Activated CD4-positive, alpha-beta T cell treated with anti-CD3 and anti-CD28 coated beads for 36 hours (primary cell): Measurements from ENCODE around the gene BOLA3. TPM values are rescaled to one million over a fixed set of nuclear protein-coding genes. Genes with fewer than 3 reads are reported as not detected.
"Not testable (repeated sequence)": the region's sequence is repeated elsewhere in the genome, so short reads cannot be mapped to it uniquely, and the experiment has no call there.

Experiments
- ATAC-seq: fragments of 200-7000 bp; cut with Tn5 transposase; one replicate; pipeline ENCODE4 v1.10.0; 2021; ENCODE audit warnings: mild to moderate bottlenecking, moderate library complexity
- CTCF ChIA-PET: fragments of 350-600 bp; sonication (Branson Sonifier 250); formaldehyde crosslinking; loops from one replicate; lab custom pipeline; 2021; ENCODE audit warnings: antibody characterized with exemption; lab: Charles Lee
- POLR2A ChIA-PET: fragments of 350-600 bp; sonication (Branson Sonifier 250); formaldehyde crosslinking; loops from one replicate; lab custom pipeline; 2021; ENCODE audit warnings: antibody characterized with exemption, inconsistent platforms; lab: Charles Lee
- DNase-seq: peaks from one replicate; pipeline ENCODE4 v3.0.0-alpha.2; 2020
- H3K27ac Mint-ChIP-seq: one replicate; pipeline ENCODE4 v1.8.0; 2021; ENCODE audit warnings: mixed read lengths
- H3K27me3 Mint-ChIP-seq: one replicate; pipeline ENCODE4 v1.8.0; 2021; ENCODE audit warnings: mixed read lengths
- H3K36me3 Mint-ChIP-seq: one replicate; pipeline ENCODE4 v1.8.0; 2021; ENCODE audit warnings: low read depth, mixed read lengths
- H3K4me1 Mint-ChIP-seq: one replicate; pipeline ENCODE4 v1.8.0; 2021; ENCODE audit warnings: mixed read lengths
- H3K4me3 Mint-ChIP-seq: one replicate; pipeline ENCODE4 v1.8.0; 2021; ENCODE audit warnings: mild to moderate bottlenecking, moderate library complexity, mixed read lengths
- H3K9me3 Mint-ChIP-seq: one replicate; pipeline ENCODE4 v1.8.0; 2021; ENCODE audit warnings: low read depth, mixed read lengths
- intact Hi-C, 2 experiments: fragments of 100-400 bp; cut with DNase I in 1 of 2; cut with micrococcal nuclease in 1 of 2; formaldehyde crosslinking; loops; one replicate each; pipeline versions ENCODE4 v1.14.2 to v1.15.1; 2022 to 2024; cut with DNase I, micrococcal nuclease
- total RNA-seq, 2 experiments: library from RNA; stranded (reverse); gene quantifications; one replicate each; pipeline ENCODE4 v1.2.3, GENCODE V29; 2021

Gene BOLA3
- 100 to 1,000 TPM; 119 to 130 TPM for total RNA-seq

GRCh38 chr2:74147727-74148456, at the start of gene BOLA3:
TSS of gene BOLA3 (minus strand) at chr2:74147912. CDS start at chr2:74147874, 38 bp downstream.
- no peak within 1 kb of the TSS for H3K27ac Mint-ChIP-seq
- H3K4me1 Mint-ChIP-seq, result peaks cover 5% of the 10 kb centered on the region
- ATAC-seq (peak; percentile 94), DNase-seq (peak; percentile 94)
- no peaks in the 10 kb centered on the region for H3K27me3 Mint-ChIP-seq
- H3K9me3 Mint-ChIP-seq, result no peaks in the 10 kb centered on the region
- intact Hi-C loops, result loop anchor here (1.0 to 10.0 kb wide), 16 partner anchors 28 to 411 kb away; partner anchors contain the start of genes MOB1A (in 2 of the 2), MTHFD2 (in 2 of the 2), STAMBP (in 2 of the 2) and DGUOK (in 1 of the 2)
- ChIA-PET CTCF (interaction anchor here (0.6 to 11.2 kb wide), 23 partner anchors 10 to 368 kb away, joined by 3 to 155 read pairs (median 3); partner anchors contain the start of genes DUSP11, MOB1A and STAMBP), POLR2A (interaction anchor here (0.5 to 1.1 kb wide), 5 partner anchors 15 to 409 kb away, joined by 3 to 6 read pairs (median 3); partner anchors contain the start of gene MOB1A)
- H3K36me3 Mint-ChIP-seq, result peaks cover 8% of the 10 kb centered on the region
- no peak within 1 kb of the TSS for H3K4me3 Mint-ChIP-seq

- ATAC-seq, result no peak
- intact Hi-C loops, result loop anchor here (5.0 kb wide), 2 partner anchors 270 to 640 kb away; partner anchors contain the start of gene DGUOK (in 1 of the 2)
- no peak overlapping the region for H3K4me3 Mint-ChIP-seq
- H3K36me3 Mint-ChIP-seq, result peaks cover 31% of the 10 kb centered on the region
- ChIA-PET CTCF (interaction anchor here (0.6 to 1.1 kb wide), 4 partner anchors 15 to 139 kb away, joined by 3 to 6 read pairs (median 5); partner anchors contain the start of gene MOB1A), POLR2A (interaction anchor here (1.0 kb wide), 1 partner anchor 18 kb away, joined by 5 read pairs; the partner anchor contains the start of gene MOB1A)
- peaks cover 29% of the 10 kb centered on the region for H3K4me1 Mint-ChIP-seq
- no peak for DNase-seq
- H3K27me3 Mint-ChIP-seq, result peaks cover 2% of the 10 kb centered on the region
- peak overlapping the region; percentile 31 for H3K27ac Mint-ChIP-seq
- no peaks in the 10 kb centered on the region for H3K9me3 Mint-ChIP-seq
These were observed 49.3 kb upstream of the BOLA3 start for GRCh38 chr2:74197049-74197448.

GRCh38 chr2:74194799-74195198, 47.1 kb upstream of the BOLA3 start:
- Mint-ChIP-seq H3K4me1 (peaks cover 13% of the 10 kb centered on the region), H3K27me3 (peaks cover 3% of the 10 kb centered on the region), H3K27ac (no peak overlapping the region), H3K36me3 (peaks cover 11% of the 10 kb centered on the region), H3K9me3 (no peaks in the 10 kb centered on the region), H3K4me3 (no peak overlapping the region)
- POLR2A ChIA-PET, result no interaction called here
- intact Hi-C loops, result loop anchor here (5.0 kb wide), 2 partner anchors 267 to 643 kb away; partner anchors contain the start of gene DGUOK (in 1 of the 2)
- DNase-seq (no peak), ATAC-seq (no peak)
- CTCF ChIA-PET, result no interaction called here

- Mint-ChIP-seq H3K4me3 (no peak overlapping the region), H3K27ac (no peak overlapping the region), H3K9me3 (no peaks in the 10 kb centered on the region), H3K4me1 (peaks cover 3% of the 10 kb centered on the region), H3K27me3 (peaks cover 3% of the 10 kb centered on the region), H3K36me3 (no peaks in the 10 kb centered on the region)
- ChIA-PET POLR2A (interaction anchor here (1.4 to 1.7 kb wide), 2 partner anchors 13 to 25 kb away, joined by 4 read pairs; partner anchors contain the start of gene MOB1A), CTCF (interaction anchor here (0.6 to 1.7 kb wide), 5 partner anchors 10 to 253 kb away, joined by 3 to 6 read pairs (median 3); partner anchors contain the start of gene MOB1A)
- no peak for ATAC-seq
- DNase-seq, result no peak
- intact Hi-C loops, result no loop called here
These were observed 44.1 kb upstream of the BOLA3 start for GRCh38 chr2:74191596-74192380.

GRCh38 chr2:74188696-74189095, 41.0 kb upstream of the BOLA3 start:
- no peak for ATAC-seq
- no peaks in the 10 kb centered on the region for H3K9me3 Mint-ChIP-seq
- ChIA-PET POLR2A (no interaction called here), CTCF (no interaction called here)
- no peak overlapping the region for H3K4me3 Mint-ChIP-seq
- H3K4me1 Mint-ChIP-seq, result peaks cover 17% of the 10 kb centered on the region
- H3K27ac Mint-ChIP-seq, result no peak overlapping the region
- peaks cover 3% of the 10 kb centered on the region for H3K27me3 Mint-ChIP-seq
- H3K36me3 Mint-ChIP-seq, result no peaks in the 10 kb centered on the region
- intact Hi-C loops, result no loop called here
- DNase-seq, result no peak

- DNase-seq (no peak), ATAC-seq (no peak)
- Mint-ChIP-seq H3K27ac (no peak overlapping the region), H3K27me3 (peaks cover 3% of the 10 kb centered on the region), H3K36me3 (no peaks in the 10 kb centered on the region), H3K4me1 (peaks cover 17% of the 10 kb centered on the region), H3K9me3 (no peaks in the 10 kb centered on the region), H3K4me3 (no peak overlapping the region)
- ChIA-PET POLR2A (no interaction called here), CTCF (no interaction called here)
- intact Hi-C loops, result no loop called here
These were observed 40.4 kb upstream of the BOLA3 start for GRCh38 chr2:74188018-74188601.

GRCh38 chr2:74186706-74187105, 39.0 kb upstream of the BOLA3 start:
- POLR2A ChIA-PET, H3K36me3 Mint-ChIP-seq, H3K9me3 Mint-ChIP-seq, CTCF ChIA-PET, ATAC-seq, H3K4me3 Mint-ChIP-seq, H3K27me3 Mint-ChIP-seq, intact Hi-C loops, DNase-seq: not testable (repeated sequence)
- Mint-ChIP-seq H3K27ac (peak overlapping the region; percentile 70), H3K4me1 (peaks cover 21% of the 10 kb centered on the region)

GRCh38 chr2:74186038-74186437, 38.3 kb upstream of the BOLA3 start:
- Mint-ChIP-seq H3K4me1 (peaks cover 24% of the 10 kb centered on the region), H3K27me3 (peaks cover under 1% of the 10 kb centered on the region), H3K36me3 (no peaks in the 10 kb centered on the region), H3K27ac (peak overlapping the region; percentile 70), H3K4me3 (peak overlapping the region; percentile 4), H3K9me3 (no peaks in the 10 kb centered on the region)
- ATAC-seq (peak; percentile 94), DNase-seq (peak; percentile 76)
- ChIA-PET POLR2A (interaction anchor here (0.6 kb wide), 1 partner anchor 406 kb away, joined by 3 read pairs; the partner anchor contains the start of gene DUSP11), CTCF (interaction anchor here (1.6 kb wide), 1 partner anchor 14 kb away, joined by 4 read pairs; no protein-coding TSS in a partner anchor)
- intact Hi-C loops, result no loop called here

GRCh38 chr2:74183878-74184277, 36.2 kb upstream of the BOLA3 start:
- no peak overlapping the region for H3K4me3 Mint-ChIP-seq
- POLR2A ChIA-PET, result interaction anchor here (1.0 kb wide), 1 partner anchor 16 kb away, joined by 7 read pairs; no protein-coding TSS in a partner anchor
- H3K27ac Mint-ChIP-seq, result peak overlapping the region; percentile 74
- DNase-seq, result no peak
- peaks cover 27% of the 10 kb centered on the region for H3K4me1 Mint-ChIP-seq
- ATAC-seq, result no peak
- CTCF ChIA-PET, result interaction anchor here (0.5 to 0.9 kb wide), 2 partner anchors 360 to 404 kb away, joined by 3 to 4 read pairs; partner anchors contain the start of gene DUSP11
- H3K9me3 Mint-ChIP-seq, result no peaks in the 10 kb centered on the region
- H3K36me3 Mint-ChIP-seq, result no peaks in the 10 kb centered on the region
- H3K27me3 Mint-ChIP-seq, result no peaks in the 10 kb centered on the region
- intact Hi-C loops, result no loop called here

GRCh38 chr2:74181739-74182138, 34.0 kb upstream of the BOLA3 start:
- Mint-ChIP-seq H3K4me3 (no peak overlapping the region), H3K9me3 (no peaks in the 10 kb centered on the region), H3K27ac (no peak overlapping the region), H3K4me1 (peaks cover 33% of the 10 kb centered on the region), H3K36me3 (peaks cover 6% of the 10 kb centered on the region), H3K27me3 (no peaks in the 10 kb centered on the region)
- CTCF ChIA-PET, result interaction anchor here (0.7 to 1.3 kb wide), 6 partner anchors 9 to 361 kb away, joined by 3 to 4 read pairs (median 3); no protein-coding TSS in a partner anchor
- no peak for ATAC-seq
- intact Hi-C loops, result no loop called here
- DNase-seq, result no peak
- POLR2A ChIA-PET, result interaction anchor here (0.5 to 1.2 kb wide), 3 partner anchors 17 to 19 kb away, joined by 3 to 8 read pairs (median 3); no protein-coding TSS in a partner anchor
